ENCODE measurements around the gene IKZF2.
"Not testable (repeated sequence)": the region's sequence is repeated elsewhere in the genome, so short reads cannot be mapped to it uniquely, and the experiment has no call there.

The IKZF2 gene

GRCh38 chr2:213032607-213033006 lies 118.8 kb downstream of the IKZF2 start:
- DNase-seq: no peak

- no peak for DNase-seq
Measured at GRCh38 chr2:213022987-213023386, 128.4 kb downstream of the IKZF2 start.

- DNase-seq: no peak
Measured at GRCh38 chr2:213021971-213022899, 129.2 kb downstream of the IKZF2 start.

- not testable (repeated sequence) for DNase-seq
Measured at GRCh38 chr2:213020913-213021312, 130.5 kb downstream of the IKZF2 start.

GRCh38 chr2:213020268-213020667 lies 131.1 kb downstream of the IKZF2 start:
- no peak for DNase-seq

GRCh38 chr2:213019368-213019767 lies 132.0 kb downstream of the IKZF2 start:
- DNase-seq: no peak

- no peak for DNase-seq
Measured at GRCh38 chr2:213018340-213018901, 133.0 kb downstream of the IKZF2 start.

- DNase-seq: no peak
Measured at GRCh38 chr2:213017404-213017803, 134.0 kb downstream of the IKZF2 start.

GRCh38 chr2:213016984-213017351 lies 134.4 kb downstream of the IKZF2 start:
- no peak for DNase-seq

- no peak for DNase-seq
Measured at GRCh38 chr2:213016166-213016983, 135.0 kb downstream of the IKZF2 start.

- DNase-seq: no peak
Measured at GRCh38 chr2:213015387-213016165, 135.8 kb downstream of the IKZF2 start.

- DNase-seq: no peak
Measured at GRCh38 chr2:213013979-213014378, 137.4 kb downstream of the IKZF2 start.

- DNase-seq: no peak
Measured at GRCh38 chr2:213011505-213011904, 139.9 kb downstream of the IKZF2 start.

- DNase-seq: no peak
Measured at GRCh38 chr2:213010106-213010779, 141.2 kb downstream of the IKZF2 start.

- DNase-seq: peak in 1 of 2 experiments; percentile 8
Measured at GRCh38 chr2:213007290-213007838, 144.0 kb downstream of the IKZF2 start.

GRCh38 chr2:213004197-213004821 lies 147.1 kb downstream of the IKZF2 start:
- DNase-seq: no peak

GRCh38 chr2:213002383-213002782 lies 149.0 kb downstream of the IKZF2 start:
- no peak for DNase-seq

GRCh38 chr2:213001297-213001910 lies 150.0 kb downstream of the IKZF2 start:
- no peak for DNase-seq

GRCh38 chr2:212998626-212999359 lies 152.6 kb downstream of the IKZF2 start:
- DNase-seq: no peak

- no peak for DNase-seq
Measured at GRCh38 chr2:212997526-212998020, 153.8 kb downstream of the IKZF2 start.

All from NCI-H524 (cell line).